ENCODE data around the gene MED4. TPM values are rescaled to one million over a fixed set of nuclear protein-coding genes. Genes with fewer than 3 reads are reported as not detected.

Gene MED4
- total RNA-seq, result 10 to 100 TPM; 66.3 to 66.8 TPM

- Mint-ChIP-seq H3K27me3 (peaks cover 4% of the 10 kb centered on the region), H3K4me3 (peak within 1 kb of the TSS; percentile 97)
Measured at GRCh38 chr13:48094781-48095502, at the start of gene MED4. Gene MED4, minus strand, starts transcription at chr13:48095104. Its CDS starts 26 bp downstream, at chr13:48095078.

GRCh38 chr13:48144413-48145035 is 49.6 kb upstream of the MED4 start:
- Mint-ChIP-seq H3K9me3 (no peaks in the 10 kb centered on the region), H3K4me1 (peaks cover 35% of the 10 kb centered on the region), H3K27me3 (no peaks in the 10 kb centered on the region), H3K27ac (peak overlapping the region; percentile 86), H3K36me3 (peaks cover 10% of the 10 kb centered on the region), H3K4me3 (no peak overlapping the region)
- no peak for DNase-seq

More at GRCh38 chr13:48094781-48095502, at the start of gene MED4:
- peaks cover 30% of the 10 kb centered on the region for H3K4me1 Mint-ChIP-seq
- DNase-seq, result peak; percentile 98
- H3K36me3 Mint-ChIP-seq, result peaks cover 4% of the 10 kb centered on the region
- peak within 1 kb of the TSS; percentile 89 for H3K27ac Mint-ChIP-seq
- peaks cover 3% of the 10 kb centered on the region for H3K9me3 Mint-ChIP-seq

GRCh38 chr13:48142436-48142835 is 47.5 kb upstream of the MED4 start:
- no peaks in the 10 kb centered on the region for H3K9me3 Mint-ChIP-seq
- no peaks in the 10 kb centered on the region for H3K27me3 Mint-ChIP-seq
- H3K4me3 Mint-ChIP-seq, result no peak overlapping the region
- DNase-seq, result no peak
- peaks cover 10% of the 10 kb centered on the region for H3K36me3 Mint-ChIP-seq
- H3K4me1 Mint-ChIP-seq, result peaks cover 33% of the 10 kb centered on the region
- no peak overlapping the region for H3K27ac Mint-ChIP-seq

DNA sequence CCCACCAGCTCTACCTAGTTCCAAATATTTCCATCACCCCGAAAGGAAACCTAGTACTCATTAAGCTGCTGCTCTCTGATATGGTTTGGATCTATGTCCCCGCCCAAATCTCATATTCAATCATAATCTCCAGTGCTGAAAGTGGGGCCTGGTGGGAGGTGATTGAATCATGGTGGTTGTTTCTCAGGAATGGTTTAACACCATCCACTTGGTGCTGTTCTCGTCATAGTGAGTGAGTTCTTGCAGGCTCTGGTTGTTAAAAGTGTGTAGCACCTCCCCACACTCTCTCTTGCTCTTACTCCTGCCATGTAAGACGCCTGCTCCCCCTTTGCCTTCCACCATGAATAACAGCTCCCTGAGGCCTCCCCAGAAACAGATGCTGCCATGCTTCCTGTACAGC is 43.4 kb upstream of the MED4 start:
- Mint-ChIP-seq H3K4me1 (peaks cover 10% of the 10 kb centered on the region), H3K27ac (peak overlapping the region; percentile 15), H3K9me3 (no peaks in the 10 kb centered on the region), H3K27me3 (no peaks in the 10 kb centered on the region), H3K36me3 (no peaks in the 10 kb centered on the region), H3K4me3 (no peak overlapping the region)
- DNase-seq, result peak; percentile 5

DNA sequence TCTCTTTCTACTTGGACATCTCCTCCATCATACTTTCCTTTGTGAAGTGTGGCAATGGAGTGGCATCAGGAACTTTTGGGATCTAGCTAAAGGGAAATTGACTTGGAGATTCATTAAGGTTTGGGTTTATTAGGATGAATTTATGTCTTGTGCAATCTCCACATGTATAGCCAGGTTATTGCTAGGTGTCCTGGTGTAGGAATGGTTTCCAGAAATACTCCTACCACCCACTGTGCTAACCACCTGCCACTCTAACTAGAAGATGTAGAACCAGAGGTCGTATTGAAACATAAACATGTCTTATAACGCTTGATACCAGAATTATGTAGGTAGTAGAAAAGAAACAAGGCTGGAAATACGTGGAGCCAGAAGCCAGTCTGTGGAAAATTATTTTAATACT is 38.1 kb upstream of the MED4 start:
- Mint-ChIP-seq H3K4me3 (no peak overlapping the region), H3K9me3 (no peaks in the 10 kb centered on the region), H3K27me3 (no peaks in the 10 kb centered on the region), H3K36me3 (no peaks in the 10 kb centered on the region), H3K4me1 (peaks cover 11% of the 10 kb centered on the region), H3K27ac (no peak overlapping the region)
- DNase-seq, result no peak

GRCh38 chr13:48131533-48131932 is 36.6 kb upstream of the MED4 start:
- Mint-ChIP-seq H3K36me3 (no peaks in the 10 kb centered on the region), H3K27ac (no peak overlapping the region), H3K4me3 (no peak overlapping the region), H3K4me1 (peaks cover 22% of the 10 kb centered on the region), H3K27me3 (no peaks in the 10 kb centered on the region), H3K9me3 (no peaks in the 10 kb centered on the region)
- no peak for DNase-seq

DNA sequence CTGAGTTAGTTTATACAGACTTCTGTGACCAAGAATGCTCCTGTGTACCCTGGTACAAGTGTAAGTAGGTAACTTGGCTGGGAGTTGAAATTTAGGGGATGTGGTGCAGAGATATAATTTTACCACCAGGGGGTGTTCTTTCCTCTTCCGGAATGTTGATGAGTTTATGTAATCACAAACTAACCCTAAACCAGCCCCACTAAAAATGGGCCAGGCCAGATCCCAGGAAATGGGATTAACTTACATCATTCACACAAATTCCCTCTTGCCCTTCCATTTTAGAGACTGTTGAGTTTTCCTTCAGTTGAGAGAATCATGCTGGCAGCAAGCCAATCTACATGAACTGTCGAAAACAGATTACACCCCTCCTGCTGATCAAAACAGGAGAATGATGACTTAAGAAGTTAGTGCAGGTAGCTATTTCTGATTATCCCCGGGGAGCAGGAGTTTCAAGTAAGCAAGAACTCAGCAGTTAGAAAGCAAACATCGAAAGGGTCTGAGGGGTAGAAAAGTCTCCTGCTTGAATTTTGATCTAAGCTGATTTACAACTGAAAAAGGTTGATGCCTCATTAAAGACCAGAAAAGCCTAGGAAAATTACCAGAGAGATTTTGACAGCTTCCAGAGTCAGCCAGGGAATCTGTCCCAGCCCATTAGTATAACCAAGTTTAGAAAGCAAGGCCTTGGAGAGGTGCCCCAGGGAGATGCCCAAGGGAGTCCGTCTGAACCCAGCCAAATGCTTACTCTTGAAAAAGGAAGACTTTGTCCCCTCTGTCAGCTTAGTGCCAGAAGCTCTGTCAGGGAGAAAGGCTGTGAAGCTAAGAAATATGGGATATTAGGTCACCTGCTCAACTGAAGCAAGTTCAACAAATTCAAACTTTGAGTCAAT is 32.3 kb upstream of the MED4 start:
- H3K9me3 Mint-ChIP-seq, result no peaks in the 10 kb centered on the region
- peaks cover 19% of the 10 kb centered on the region for H3K4me1 Mint-ChIP-seq
- no peaks in the 10 kb centered on the region for H3K27me3 Mint-ChIP-seq
- peak overlapping the region; percentile 69 for H3K27ac Mint-ChIP-seq
- no peaks in the 10 kb centered on the region for H3K36me3 Mint-ChIP-seq
- DNase-seq, result peak; percentile 7
- H3K4me3 Mint-ChIP-seq, result peak overlapping the region; percentile 2

GRCh38 chr13:48125794-48126228 is 30.9 kb upstream of the MED4 start:
- Mint-ChIP-seq H3K36me3 (no peaks in the 10 kb centered on the region), H3K4me1 (peaks cover 14% of the 10 kb centered on the region), H3K9me3 (no peaks in the 10 kb centered on the region), H3K27me3 (no peaks in the 10 kb centered on the region), H3K4me3 (no peak overlapping the region), H3K27ac (no peak overlapping the region)
- no peak for DNase-seq

- no peak overlapping the region for H3K27ac Mint-ChIP-seq
- peaks cover 11% of the 10 kb centered on the region for H3K4me1 Mint-ChIP-seq
- no peaks in the 10 kb centered on the region for H3K27me3 Mint-ChIP-seq
- no peaks in the 10 kb centered on the region for H3K9me3 Mint-ChIP-seq
- no peak overlapping the region for H3K4me3 Mint-ChIP-seq
- H3K36me3 Mint-ChIP-seq, result no peaks in the 10 kb centered on the region
- DNase-seq, result no peak
Measured at GRCh38 chr13:48123812-48124211, 28.9 kb upstream of the MED4 start.

DNA sequence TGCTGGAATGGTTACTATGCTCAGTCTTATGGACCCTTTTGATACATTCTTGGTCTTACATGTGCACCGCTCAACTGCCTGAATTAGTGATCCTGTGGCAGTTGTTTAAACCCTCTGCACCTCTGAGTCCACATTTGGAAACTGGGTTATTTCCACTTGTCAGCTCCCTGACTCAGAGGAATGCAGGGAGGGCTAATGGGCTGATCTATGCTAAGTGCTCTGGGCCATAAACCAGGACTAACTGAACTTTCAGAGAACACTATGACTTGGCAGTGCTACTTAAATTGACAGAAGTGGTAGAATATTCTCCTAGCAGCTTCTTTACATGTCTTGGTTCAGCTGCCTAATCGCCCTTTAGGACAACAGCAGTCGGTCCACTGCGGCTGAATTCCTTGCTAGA is 26.8 kb upstream of the MED4 start:
- Mint-ChIP-seq H3K27me3 (no peaks in the 10 kb centered on the region), H3K4me1 (peaks cover under 1% of the 10 kb centered on the region)

DNA sequence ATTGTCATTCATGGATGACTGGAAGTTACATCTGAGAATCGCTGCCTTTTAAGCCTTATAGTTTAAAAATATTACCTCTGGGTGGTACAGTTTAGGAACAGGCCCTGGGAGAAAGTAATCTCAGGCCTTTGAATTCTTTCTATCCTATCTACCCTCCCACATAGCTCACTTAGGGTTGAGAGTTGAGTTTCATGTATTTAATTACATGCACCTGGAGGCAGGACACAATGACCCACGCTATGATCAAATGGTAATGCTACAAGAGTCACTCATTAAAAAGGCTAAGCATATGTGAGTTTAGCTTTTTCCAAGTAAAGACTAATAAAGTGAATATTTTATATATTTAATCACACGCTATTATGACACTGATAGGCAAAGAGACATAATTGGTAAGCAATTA is 25.3 kb upstream of the MED4 start:
- Mint-ChIP-seq H3K9me3 (no peaks in the 10 kb centered on the region), H3K27ac (no peak overlapping the region)

More for the DNA sequence above, 26.8 kb upstream of the MED4 start:
- DNase-seq, result no peak
- Mint-ChIP-seq H3K9me3 (no peaks in the 10 kb centered on the region), H3K27ac (no peak overlapping the region), H3K4me3 (no peak overlapping the region), H3K36me3 (no peaks in the 10 kb centered on the region)

GRCh38 chr13:48118030-48118429 is 23.1 kb upstream of the MED4 start:
- Mint-ChIP-seq H3K9me3 (no peaks in the 10 kb centered on the region), H3K4me1 (peaks cover 4% of the 10 kb centered on the region), H3K27ac (no peak overlapping the region), H3K4me3 (no peak overlapping the region), H3K36me3 (no peaks in the 10 kb centered on the region), H3K27me3 (no peaks in the 10 kb centered on the region)
- DNase-seq, result no peak

More for the DNA sequence above, 25.3 kb upstream of the MED4 start:
- no peak overlapping the region for H3K4me3 Mint-ChIP-seq
- no peaks in the 10 kb centered on the region for H3K4me1 Mint-ChIP-seq
- H3K36me3 Mint-ChIP-seq, result no peaks in the 10 kb centered on the region
- H3K27me3 Mint-ChIP-seq, result no peaks in the 10 kb centered on the region
- no peak for DNase-seq

DNA sequence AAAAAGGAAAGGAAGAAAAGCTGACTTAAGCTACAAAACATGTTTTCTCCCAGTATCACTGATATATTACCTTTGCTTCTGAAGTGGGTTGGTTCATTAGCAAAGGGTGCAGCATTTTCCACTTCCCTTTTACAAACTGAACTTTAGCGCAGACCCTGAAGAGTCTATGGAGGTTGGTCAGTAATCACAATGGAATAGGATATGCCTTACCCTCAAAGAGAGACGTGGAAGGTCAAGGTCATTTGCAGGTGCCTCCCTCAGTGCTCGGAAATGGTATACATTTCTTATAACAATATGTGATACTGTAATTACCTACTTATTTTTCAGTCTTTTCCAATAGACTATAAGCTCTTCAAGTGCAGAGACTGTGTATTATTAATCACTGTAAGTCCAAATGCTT is 21.9 kb upstream of the MED4 start:
- H3K27ac Mint-ChIP-seq, result no peak overlapping the region
- DNase-seq, result no peak
- H3K9me3 Mint-ChIP-seq, result no peaks in the 10 kb centered on the region
- no peaks in the 10 kb centered on the region for H3K27me3 Mint-ChIP-seq
- H3K36me3 Mint-ChIP-seq, result no peaks in the 10 kb centered on the region
- peaks cover 4% of the 10 kb centered on the region for H3K4me1 Mint-ChIP-seq
- H3K4me3 Mint-ChIP-seq, result no peak overlapping the region

GRCh38 chr13:48113756-48114130 is 18.8 kb upstream of the MED4 start:
- H3K27ac Mint-ChIP-seq, result no peak overlapping the region
- no peaks in the 10 kb centered on the region for H3K9me3 Mint-ChIP-seq

More at GRCh38 chr13:48113756-48114130, 18.8 kb upstream of the MED4 start:
- no peak for DNase-seq
- H3K4me1 Mint-ChIP-seq, result peaks cover 4% of the 10 kb centered on the region
- no peak overlapping the region for H3K4me3 Mint-ChIP-seq
- no peaks in the 10 kb centered on the region for H3K27me3 Mint-ChIP-seq
- no peaks in the 10 kb centered on the region for H3K36me3 Mint-ChIP-seq

Measured in activated naive CD8-positive, alpha-beta T cell treated with anti-CD3 and anti-CD28 coated beads for 36 hours (primary cell).